GM19099 (cell line): ENCODE data around the gene IFNGR1.
A peak's percentile ranks its signal among the peaks of the same experiment; 100 is the strongest.

Experiments
- POLR2A ChIP-seq: IDR thresholded peaks from 3 replicates; pipeline ENCODE4 v1.6.1; 2011; ENCODE audit warnings: low read depth; ENCODE audit not compliant: insufficient read length; ENCODE audit errors: extremely low read depth

The IFNGR1 gene

DNA sequence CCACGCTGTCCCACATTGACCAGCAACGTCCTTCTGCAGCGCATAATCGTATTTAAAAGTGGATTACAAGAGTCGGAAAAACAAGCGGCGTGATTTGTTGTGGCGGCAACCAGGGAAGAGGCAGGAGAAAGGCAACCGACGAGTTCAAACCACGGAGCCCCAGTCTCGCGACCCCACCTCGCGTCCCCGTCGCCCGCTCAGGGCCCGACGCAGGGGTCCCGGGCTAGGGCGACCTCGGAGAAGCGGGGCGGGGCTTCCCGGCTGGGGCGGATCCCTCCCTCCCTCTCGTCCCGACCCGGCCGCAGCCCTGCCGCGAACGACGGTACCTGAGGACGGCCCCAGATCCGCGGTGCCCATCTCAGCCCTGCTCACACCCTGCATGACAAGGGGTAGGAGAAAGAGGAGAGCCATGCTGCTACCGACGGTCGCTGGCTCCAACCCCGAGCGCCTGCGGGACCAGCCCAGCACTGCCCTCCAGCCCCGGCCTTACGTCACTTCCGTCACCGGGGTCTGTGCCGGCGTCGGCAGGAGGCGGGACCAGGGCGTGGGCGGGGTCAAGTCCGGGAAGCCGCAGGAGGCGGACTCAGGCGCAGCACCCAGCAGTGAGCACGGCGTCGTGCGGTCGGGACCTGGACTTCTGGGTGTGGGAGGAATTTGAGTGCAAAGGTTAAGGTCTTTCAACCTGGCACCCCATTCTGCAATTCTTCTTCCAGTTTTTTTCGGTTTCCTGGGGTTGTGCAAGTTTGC lies at the start of gene IFNGR1:
TSS of gene IFNGR1 (minus strand) at position 469 of the 747 bp plus-strand sequence. CDS start at position 411, 58 bp downstream.
- peak; percentile 85 for TF ChIP-seq POLR2A

- no peak for TF ChIP-seq POLR2A
Measured at GRCh38 chr6:137268911-137269310, 49.7 kb upstream of the IFNGR1 start.

DNA sequence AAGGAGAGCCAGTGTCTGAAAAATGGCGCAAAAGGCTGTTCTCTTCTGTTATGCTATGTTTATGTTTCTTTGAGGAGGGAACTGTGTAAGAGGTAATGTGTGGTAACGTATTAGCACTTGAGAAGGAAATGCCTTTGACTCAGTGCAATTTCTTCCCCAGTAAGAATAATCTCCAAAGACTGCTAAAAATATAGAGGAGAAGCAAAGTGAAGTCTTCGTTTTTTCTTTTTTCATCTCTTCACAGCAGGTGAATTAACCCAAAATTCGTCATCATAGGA lies 47.1 kb upstream of the IFNGR1 start:
- no peak for TF ChIP-seq POLR2A

- no peak for TF ChIP-seq POLR2A
Measured at GRCh38 chr6:137265561-137266308, 46.5 kb upstream of the IFNGR1 start.

GRCh38 chr6:137264311-137265075 lies 45.3 kb upstream of the IFNGR1 start:
- TF ChIP-seq POLR2A, result no peak

GRCh38 chr6:137261761-137262160 lies 42.6 kb upstream of the IFNGR1 start:
- TF ChIP-seq POLR2A, result no peak

DNA sequence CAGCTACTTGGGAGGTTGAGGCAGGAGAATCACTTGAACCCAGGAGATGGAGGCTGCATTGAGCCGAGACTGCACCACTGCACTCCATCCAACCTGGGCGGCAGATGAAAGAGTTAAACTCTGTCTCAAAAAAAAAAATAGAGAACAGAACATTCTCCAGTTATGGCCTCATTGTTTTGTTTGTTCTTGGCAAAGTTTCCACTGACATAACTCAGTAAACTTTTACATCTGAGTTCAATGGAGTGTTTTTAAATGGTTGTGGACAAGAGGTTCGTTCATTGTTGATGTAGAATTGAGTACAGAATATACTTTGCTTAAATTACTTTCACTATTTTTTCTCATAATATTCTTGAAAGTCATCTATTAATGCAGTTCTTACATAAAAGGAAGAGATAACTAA lies 42.2 kb upstream of the IFNGR1 start:
- TF ChIP-seq POLR2A, result no peak

GRCh38 chr6:137260217-137260616 lies 41.0 kb upstream of the IFNGR1 start:
- no peak for TF ChIP-seq POLR2A

DNA sequence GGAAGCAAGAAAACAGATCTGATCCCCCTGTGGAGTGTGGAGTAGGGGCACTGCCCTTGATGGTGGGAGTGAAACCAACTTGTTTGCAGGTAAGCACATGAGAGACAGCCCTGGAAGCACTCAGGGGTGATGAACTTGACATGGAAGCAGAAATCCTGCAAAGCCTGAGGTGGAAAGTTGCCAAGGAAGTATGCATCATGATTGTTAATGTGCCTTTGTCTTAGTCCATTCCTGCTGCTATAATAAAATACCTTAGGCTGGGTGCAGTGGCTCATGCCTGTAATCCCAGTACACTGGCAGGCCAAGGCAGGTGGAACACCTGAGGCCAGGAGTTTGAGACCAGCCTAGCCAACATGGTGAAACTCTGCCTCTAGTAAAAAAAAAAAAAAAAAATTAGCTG lies 40.2 kb upstream of the IFNGR1 start:
- TF ChIP-seq POLR2A, result no peak

DNA sequence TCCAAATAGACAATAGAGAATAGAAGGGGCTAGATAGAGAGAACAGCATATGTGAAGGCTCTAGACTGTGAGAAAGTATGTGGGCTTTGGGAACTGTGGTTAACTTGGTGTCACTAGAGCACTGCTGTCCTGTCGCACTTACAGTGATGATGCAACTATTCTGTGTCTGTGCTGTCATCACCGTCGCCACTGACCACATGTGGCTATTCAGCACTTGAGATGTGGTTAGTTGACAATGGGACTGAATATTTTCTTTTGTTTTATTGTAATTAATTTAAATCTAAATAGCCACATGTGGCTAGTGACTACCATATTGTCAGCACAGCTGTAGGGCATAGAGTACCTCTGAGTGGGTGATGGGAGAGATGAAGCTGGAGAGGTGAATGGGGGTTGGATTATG lies 39.0 kb upstream of the IFNGR1 start:
- no peak for TF ChIP-seq POLR2A

DNA sequence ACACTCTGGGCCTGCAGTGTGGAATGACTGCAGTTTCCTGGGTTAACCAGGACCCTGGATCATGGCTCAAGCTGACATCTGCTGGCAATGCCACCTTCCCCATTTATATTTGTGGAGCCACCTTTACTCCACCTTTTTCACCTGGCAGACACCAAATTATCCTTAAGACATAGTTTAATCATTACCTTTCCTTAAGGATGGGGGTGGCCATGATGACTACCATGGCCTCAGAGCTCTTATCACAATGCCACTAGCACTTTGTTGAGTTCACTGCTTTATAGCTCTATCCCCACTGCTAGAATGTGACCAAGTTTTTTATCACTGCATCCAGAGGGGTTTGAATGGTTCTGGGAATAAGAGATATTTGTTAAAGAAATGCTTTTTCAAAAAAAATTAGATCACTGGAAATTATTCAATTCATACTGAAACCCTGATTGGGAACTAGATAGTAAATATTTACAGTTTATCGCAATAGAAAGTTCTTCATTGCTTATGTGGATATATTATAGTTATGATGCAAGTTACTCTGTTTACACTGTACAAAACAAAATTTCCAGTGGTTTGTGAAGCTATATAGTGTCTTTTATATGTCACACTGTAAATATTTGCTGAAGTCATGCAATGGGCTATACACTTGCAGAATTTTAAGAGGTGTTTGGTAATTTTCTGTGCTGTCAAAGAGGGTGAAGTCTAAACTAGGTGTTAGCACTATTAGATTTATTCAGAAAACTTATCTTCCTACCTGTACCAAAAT lies 37.3 kb upstream of the IFNGR1 start:
- TF ChIP-seq POLR2A, result no peak

- TF ChIP-seq POLR2A, result no peak
Measured at GRCh38 chr6:137254966-137255365, 35.8 kb upstream of the IFNGR1 start.

DNA sequence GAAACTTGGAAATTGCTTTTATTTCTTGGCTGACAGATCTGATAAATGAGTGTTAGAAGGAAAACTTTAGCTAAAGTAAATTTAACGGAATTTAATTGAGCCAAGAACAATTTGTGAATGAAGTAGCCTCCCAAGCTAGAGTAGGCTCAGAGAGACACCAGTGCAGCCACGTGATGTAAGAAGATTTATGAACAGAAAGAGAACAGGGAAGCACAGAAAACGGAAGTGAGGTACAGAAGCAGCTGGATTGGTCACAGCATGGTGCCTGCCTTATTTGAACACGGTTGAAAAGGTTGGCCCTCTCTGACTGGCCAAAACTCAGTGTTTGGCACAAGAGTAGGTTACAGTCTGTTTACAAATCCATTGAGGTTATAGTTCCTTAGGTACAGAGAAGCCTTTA lies 29.5 kb upstream of the IFNGR1 start:
- TF ChIP-seq POLR2A, result no peak

- TF ChIP-seq POLR2A, result no peak
Measured at GRCh38 chr6:137247724-137248123, 28.5 kb upstream of the IFNGR1 start.

DNA sequence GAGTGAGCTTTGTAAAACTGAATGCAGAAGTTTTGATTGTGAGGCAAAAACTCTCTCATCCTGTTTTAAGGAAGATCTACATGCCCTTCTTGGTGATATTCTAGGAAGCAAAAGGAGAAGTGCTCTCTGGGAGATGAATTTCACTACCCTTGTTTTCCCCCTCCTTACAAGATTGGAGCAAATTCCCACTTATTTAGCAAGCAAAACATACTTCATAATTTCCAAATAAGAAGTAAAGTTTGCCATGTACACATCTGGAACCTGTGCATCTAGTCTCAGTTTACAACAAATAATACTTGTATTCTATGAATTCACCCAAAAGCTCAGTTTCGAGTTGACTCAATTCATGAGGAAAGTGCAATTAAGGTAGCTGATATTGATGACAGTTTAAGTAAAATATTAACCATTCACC lies 27.6 kb upstream of the IFNGR1 start:
- no peak for TF ChIP-seq POLR2A
